NT2/D1 (cell line): ENCODE data around the gene NELL1.

Experiments
- SUZ12 ChIP-seq: IDR thresholded peaks from 2 replicates; pipeline ENCODE4 v1.6.1; 2011; ENCODE audit not compliant: insufficient read length, insufficient read depth; ENCODE audit errors: extremely low read depth
- YY1 ChIP-seq: IDR thresholded peaks from 2 replicates; pipeline ENCODE4 v1.6.1; 2011; ENCODE audit not compliant: insufficient read length, insufficient read depth
- ZNF274 ChIP-seq: IDR thresholded peaks from 2 replicates; pipeline ENCODE4 v1.6.1; 2011; ENCODE audit warnings: mild to moderate bottlenecking, low read depth, low read length

- TF ChIP-seq YY1 = no peak
- no peak for TF ChIP-seq SUZ12
- no peak for TF ChIP-seq ZNF274
Observed at GRCh38 chr11:21372672-21373071, 703.3 kb downstream of the NELL1 start.
